T-helper 1 cell treated with Interleukin-12 subunit alpha and Interleukin-12 subunit beta and Interleukin-4 antibody, amounts not matched to agents 30 μg/mL and 1 μg/mL, for 36 hours (primary cell): ENCODE results near the gene CERT1.

Experiments used
- H3K27ac Mint-ChIP-seq: one replicate; pipeline ENCODE4 v1.8.0; 2021; ENCODE audit warnings: mild to moderate bottlenecking, mixed read lengths
- H3K27me3 Mint-ChIP-seq: one replicate; pipeline ENCODE4 v1.8.0; 2021; ENCODE audit warnings: low read depth, mixed read lengths
- H3K36me3 Mint-ChIP-seq: one replicate; pipeline ENCODE4 v1.8.0; 2021; ENCODE audit warnings: low read depth, mixed read lengths
- H3K4me1 Mint-ChIP-seq: one replicate; pipeline ENCODE4 v1.8.0; 2021; ENCODE audit warnings: low read depth, mixed read lengths
- H3K4me3 Mint-ChIP-seq: one replicate; pipeline ENCODE4 v1.8.0; 2021; ENCODE audit warnings: mild to moderate bottlenecking, moderate library complexity, mixed read lengths
- H3K9me3 Mint-ChIP-seq: one replicate; pipeline ENCODE4 v1.8.0; 2021; ENCODE audit warnings: mixed read lengths

Gene CERT1

GRCh38 chr5:75374394-75374814 lies 137.0 kb downstream of the CERT1 start:
- no peak overlapping the region for H3K4me3 Mint-ChIP-seq
- no peak overlapping the region for H3K27ac Mint-ChIP-seq
- H3K36me3 Mint-ChIP-seq: peaks cover 7% of the 10 kb centered on the region
- H3K9me3 Mint-ChIP-seq: no peaks in the 10 kb centered on the region
- no peaks in the 10 kb centered on the region for H3K27me3 Mint-ChIP-seq
- H3K4me1 Mint-ChIP-seq: no peaks in the 10 kb centered on the region

- no peaks in the 10 kb centered on the region for H3K4me1 Mint-ChIP-seq
- no peaks in the 10 kb centered on the region for H3K27me3 Mint-ChIP-seq
- H3K9me3 Mint-ChIP-seq: no peaks in the 10 kb centered on the region
- no peak overlapping the region for H3K4me3 Mint-ChIP-seq
- no peak overlapping the region for H3K27ac Mint-ChIP-seq
- H3K36me3 Mint-ChIP-seq: peaks cover 7% of the 10 kb centered on the region
Observed at GRCh38 chr5:75373862-75374261, 137.6 kb downstream of the CERT1 start.

GRCh38 chr5:75368391-75368790 lies 143.0 kb downstream of the CERT1 start:
- Mint-ChIP-seq H3K27me3 (no peaks in the 10 kb centered on the region), H3K27ac (no peak overlapping the region), H3K4me3 (no peak overlapping the region), H3K36me3 (peaks cover 9% of the 10 kb centered on the region), H3K9me3 (no peaks in the 10 kb centered on the region), H3K4me1 (peaks cover 5% of the 10 kb centered on the region)

- no peak overlapping the region for H3K27ac Mint-ChIP-seq
Observed at GRCh38 chr5:75367401-75367800, 144.0 kb downstream of the CERT1 start.

GRCh38 chr5:75366787-75367186 lies 144.6 kb downstream of the CERT1 start:
- H3K36me3 Mint-ChIP-seq: peaks cover 15% of the 10 kb centered on the region
- H3K27me3 Mint-ChIP-seq: no peaks in the 10 kb centered on the region
- H3K27ac Mint-ChIP-seq: peak overlapping the region; percentile 6
- H3K4me1 Mint-ChIP-seq: peaks cover 5% of the 10 kb centered on the region
- no peaks in the 10 kb centered on the region for H3K9me3 Mint-ChIP-seq
- no peak overlapping the region for H3K4me3 Mint-ChIP-seq

More at GRCh38 chr5:75367401-75367800, 144.0 kb downstream of the CERT1 start:
- peaks cover 9% of the 10 kb centered on the region for H3K36me3 Mint-ChIP-seq
- no peak overlapping the region for H3K4me3 Mint-ChIP-seq
- no peaks in the 10 kb centered on the region for H3K9me3 Mint-ChIP-seq
- H3K4me1 Mint-ChIP-seq: peaks cover 5% of the 10 kb centered on the region
- no peaks in the 10 kb centered on the region for H3K27me3 Mint-ChIP-seq

- no peaks in the 10 kb centered on the region for H3K27me3 Mint-ChIP-seq
- H3K36me3 Mint-ChIP-seq: peaks cover 19% of the 10 kb centered on the region
- no peaks in the 10 kb centered on the region for H3K9me3 Mint-ChIP-seq
- H3K4me3 Mint-ChIP-seq: no peak overlapping the region
- no peak overlapping the region for H3K27ac Mint-ChIP-seq
- H3K4me1 Mint-ChIP-seq: peaks cover 5% of the 10 kb centered on the region
Observed at GRCh38 chr5:75365740-75366139, 145.7 kb downstream of the CERT1 start.

GRCh38 chr5:75364571-75365280 lies 146.7 kb downstream of the CERT1 start:
- Mint-ChIP-seq H3K4me3 (no peak overlapping the region), H3K4me1 (peaks cover 5% of the 10 kb centered on the region), H3K27me3 (no peaks in the 10 kb centered on the region), H3K36me3 (peaks cover 29% of the 10 kb centered on the region), H3K9me3 (no peaks in the 10 kb centered on the region), H3K27ac (no peak overlapping the region)

GRCh38 chr5:75363726-75364495 lies 147.5 kb downstream of the CERT1 start:
- peaks cover 33% of the 10 kb centered on the region for H3K36me3 Mint-ChIP-seq
- no peak overlapping the region for H3K27ac Mint-ChIP-seq

GRCh38 chr5:75363111-75363510 lies 148.3 kb downstream of the CERT1 start:
- Mint-ChIP-seq H3K9me3 (no peaks in the 10 kb centered on the region), H3K4me3 (no peak overlapping the region), H3K4me1 (peaks cover 5% of the 10 kb centered on the region), H3K27me3 (no peaks in the 10 kb centered on the region), H3K36me3 (peaks cover 35% of the 10 kb centered on the region), H3K27ac (no peak overlapping the region)

More at GRCh38 chr5:75363726-75364495, 147.5 kb downstream of the CERT1 start:
- peaks cover 5% of the 10 kb centered on the region for H3K4me1 Mint-ChIP-seq
- no peaks in the 10 kb centered on the region for H3K9me3 Mint-ChIP-seq
- H3K27me3 Mint-ChIP-seq: no peaks in the 10 kb centered on the region
- no peak overlapping the region for H3K4me3 Mint-ChIP-seq

- no peak overlapping the region for H3K27ac Mint-ChIP-seq
- peaks cover 5% of the 10 kb centered on the region for H3K4me1 Mint-ChIP-seq
- H3K27me3 Mint-ChIP-seq: no peaks in the 10 kb centered on the region
- H3K36me3 Mint-ChIP-seq: peaks cover 36% of the 10 kb centered on the region
- no peaks in the 10 kb centered on the region for H3K9me3 Mint-ChIP-seq
- H3K4me3 Mint-ChIP-seq: no peak overlapping the region
Observed at GRCh38 chr5:75362474-75362975, 148.9 kb downstream of the CERT1 start.

- Mint-ChIP-seq H3K27me3 (no peaks in the 10 kb centered on the region), H3K4me3 (no peak overlapping the region), H3K27ac (no peak overlapping the region), H3K36me3 (peaks cover 48% of the 10 kb centered on the region), H3K9me3 (no peaks in the 10 kb centered on the region), H3K4me1 (no peaks in the 10 kb centered on the region)
Observed at GRCh38 chr5:75361310-75361709, 150.1 kb downstream of the CERT1 start.

GRCh38 chr5:75358117-75358516 lies 153.3 kb downstream of the CERT1 start:
- no peak overlapping the region for H3K4me3 Mint-ChIP-seq
- H3K4me1 Mint-ChIP-seq: no peaks in the 10 kb centered on the region
- H3K27me3 Mint-ChIP-seq: no peaks in the 10 kb centered on the region
- no peak overlapping the region for H3K27ac Mint-ChIP-seq
- H3K9me3 Mint-ChIP-seq: no peaks in the 10 kb centered on the region
- peaks cover 50% of the 10 kb centered on the region for H3K36me3 Mint-ChIP-seq

GRCh38 chr5:75356719-75357118 lies 154.7 kb downstream of the CERT1 start:
- Mint-ChIP-seq H3K36me3 (peaks cover 51% of the 10 kb centered on the region), H3K9me3 (no peaks in the 10 kb centered on the region), H3K27ac (no peak overlapping the region), H3K27me3 (no peaks in the 10 kb centered on the region), H3K4me1 (no peaks in the 10 kb centered on the region), H3K4me3 (no peak overlapping the region)

- Mint-ChIP-seq H3K4me3 (no peak overlapping the region), H3K27ac (no peak overlapping the region), H3K27me3 (no peaks in the 10 kb centered on the region), H3K4me1 (peaks cover 11% of the 10 kb centered on the region), H3K36me3 (peaks cover 54% of the 10 kb centered on the region), H3K9me3 (no peaks in the 10 kb centered on the region)
Observed at GRCh38 chr5:75355236-75355635, 156.2 kb downstream of the CERT1 start.
